RWPE2 (cell line): ENCODE measurements around the gene PPA1.

ENCODE experiments used
- ATAC-seq: fragments of 200-7000 bp; cut with Tn5 transposase; 3 replicates; pipeline ENCODE4 v1.9.1; 2021; ENCODE audit warnings: low read depth
- DNase-seq: peaks from one replicate; pipeline ENCODE4 v3.0.0-alpha.2; 2020; ENCODE audit warnings: low spot score
- H3K27ac ChIP-seq: fragments of 450-650 bp; 2 replicates; pipeline ENCODE4 v1.5.1; 2017; ENCODE audit warnings: mild to moderate bottlenecking; ENCODE audit not compliant: poor library complexity, severe bottlenecking
- H3K27me3 ChIP-seq: fragments of 250-450 bp; sonication (Bioruptor Pico); 2 replicates; pipeline ENCODE4 v1.5.1; 2021; ENCODE audit warnings: mild to moderate bottlenecking, moderate library complexity; ENCODE audit not compliant: insufficient read depth, poor library complexity, severe bottlenecking
- H3K36me3 ChIP-seq: fragments of 250-450 bp; sonication (Bioruptor Pico); 2 replicates; pipeline ENCODE4 v1.5.1; 2020; ENCODE audit warnings: low read depth, mild to moderate bottlenecking, moderate library complexity
- H3K4me1 ChIP-seq: fragments of 250-450 bp; sonication (Bioruptor Pico); 2 replicates; pipeline ENCODE4 v1.5.1; 2021; ENCODE audit warnings: mild to moderate bottlenecking, moderate library complexity; ENCODE audit not compliant: insufficient read depth, poor library complexity, severe bottlenecking
- H3K4me3 ChIP-seq: fragments of 250-450 bp; sonication (Bioruptor Pico); 2 replicates; pipeline ENCODE4 v1.5.1; 2021; ENCODE audit warnings: mild to moderate bottlenecking, moderate library complexity; ENCODE audit not compliant: severe bottlenecking
- H3K9me3 ChIP-seq: fragments of 250-450 bp; sonication (Bioruptor Pico); 2 replicates; pipeline ENCODE4 v1.5.1; 2021; ENCODE audit warnings: mild to moderate bottlenecking, moderate library complexity; ENCODE audit not compliant: severe bottlenecking
- CTCF ChIP-seq: fragments of 450-650 bp; IDR thresholded peaks from one replicate; pipeline ENCODE4 v1.5.1; 2017; ENCODE audit warnings: mild to moderate bottlenecking, moderate library complexity; ENCODE audit not compliant: poor library complexity, severe bottlenecking

Gene PPA1

GRCh38 chr10:70167246-70167645 is 66.0 kb downstream of the PPA1 start:
- no peak for DNase-seq
- no peak for ATAC-seq
- H3K27ac ChIP-seq: no peak overlapping the region
- no peak for TF ChIP-seq CTCF
- H3K4me1 ChIP-seq: peaks cover 4% of the 10 kb centered on the region
- H3K4me3 ChIP-seq: no peak overlapping the region
- no peaks in the 10 kb centered on the region for H3K27me3 ChIP-seq
- H3K36me3 ChIP-seq: peaks cover 46% of the 10 kb centered on the region
- no peaks in the 10 kb centered on the region for H3K9me3 ChIP-seq

- Histone ChIP-seq H3K4me1 (peaks cover 4% of the 10 kb centered on the region), H3K4me3 (no peak overlapping the region), H3K9me3 (no peaks in the 10 kb centered on the region), H3K27me3 (no peaks in the 10 kb centered on the region), H3K27ac (no peak overlapping the region), H3K36me3 (peaks cover 48% of the 10 kb centered on the region)
- DNase-seq (no peak), ATAC-seq (no peak)
- no peak for TF ChIP-seq CTCF
Measured at GRCh38 chr10:70166394-70166793, 66.8 kb downstream of the PPA1 start.

- no peak for DNase-seq
- no peak for ATAC-seq
- no peak for TF ChIP-seq CTCF
- Histone ChIP-seq H3K4me1 (peaks cover 5% of the 10 kb centered on the region), H3K36me3 (peaks cover 70% of the 10 kb centered on the region), H3K27ac (no peak overlapping the region), H3K9me3 (no peaks in the 10 kb centered on the region), H3K27me3 (no peaks in the 10 kb centered on the region), H3K4me3 (no peak overlapping the region)
Measured at GRCh38 chr10:70164163-70164562, 69.1 kb downstream of the PPA1 start.

GRCh38 chr10:70163448-70163847 is 69.8 kb downstream of the PPA1 start:
- peaks cover 5% of the 10 kb centered on the region for H3K4me1 ChIP-seq
- H3K27me3 ChIP-seq: no peaks in the 10 kb centered on the region
- ATAC-seq: no peak
- no peak overlapping the region for H3K27ac ChIP-seq
- H3K4me3 ChIP-seq: no peak overlapping the region
- no peaks in the 10 kb centered on the region for H3K9me3 ChIP-seq
- peaks cover 73% of the 10 kb centered on the region for H3K36me3 ChIP-seq
- no peak for DNase-seq
- TF ChIP-seq CTCF: no peak

GRCh38 chr10:70162892-70163201 is 70.4 kb downstream of the PPA1 start:
- ATAC-seq: no peak
- no peak for DNase-seq
- H3K27ac ChIP-seq: no peak overlapping the region
- H3K4me1 ChIP-seq: peaks cover 5% of the 10 kb centered on the region
- H3K4me3 ChIP-seq: no peak overlapping the region
- no peaks in the 10 kb centered on the region for H3K27me3 ChIP-seq
- H3K9me3 ChIP-seq: no peaks in the 10 kb centered on the region
- H3K36me3 ChIP-seq: peaks cover 72% of the 10 kb centered on the region
- no peak for TF ChIP-seq CTCF
